GM19438 (cell line): ENCODE measurements around the gene BRINP1.

Source experiments
- ATAC-seq: cut with Tn5 transposase; IDR thresholded peaks from one replicate; pipeline ENCODE4 v1.9.1; 2021; ENCODE audit warnings: low read depth; ENCODE audit not compliant: unreplicated experiment

BRINP1 gene, protein sequence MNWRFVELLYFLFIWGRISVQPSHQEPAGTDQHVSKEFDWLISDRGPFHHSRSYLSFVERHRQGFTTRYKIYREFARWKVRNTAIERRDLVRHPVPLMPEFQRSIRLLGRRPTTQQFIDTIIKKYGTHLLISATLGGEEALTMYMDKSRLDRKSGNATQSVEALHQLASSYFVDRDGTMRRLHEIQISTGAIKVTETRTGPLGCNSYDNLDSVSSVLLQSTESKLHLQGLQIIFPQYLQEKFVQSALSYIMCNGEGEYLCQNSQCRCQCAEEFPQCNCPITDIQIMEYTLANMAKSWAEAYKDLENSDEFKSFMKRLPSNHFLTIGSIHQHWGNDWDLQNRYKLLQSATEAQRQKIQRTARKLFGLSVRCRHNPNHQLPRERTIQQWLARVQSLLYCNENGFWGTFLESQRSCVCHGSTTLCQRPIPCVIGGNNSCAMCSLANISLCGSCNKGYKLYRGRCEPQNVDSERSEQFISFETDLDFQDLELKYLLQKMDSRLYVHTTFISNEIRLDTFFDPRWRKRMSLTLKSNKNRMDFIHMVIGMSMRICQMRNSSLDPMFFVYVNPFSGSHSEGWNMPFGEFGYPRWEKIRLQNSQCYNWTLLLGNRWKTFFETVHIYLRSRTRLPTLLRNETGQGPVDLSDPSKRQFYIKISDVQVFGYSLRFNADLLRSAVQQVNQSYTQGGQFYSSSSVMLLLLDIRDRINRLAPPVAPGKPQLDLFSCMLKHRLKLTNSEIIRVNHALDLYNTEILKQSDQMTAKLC

DNA sequence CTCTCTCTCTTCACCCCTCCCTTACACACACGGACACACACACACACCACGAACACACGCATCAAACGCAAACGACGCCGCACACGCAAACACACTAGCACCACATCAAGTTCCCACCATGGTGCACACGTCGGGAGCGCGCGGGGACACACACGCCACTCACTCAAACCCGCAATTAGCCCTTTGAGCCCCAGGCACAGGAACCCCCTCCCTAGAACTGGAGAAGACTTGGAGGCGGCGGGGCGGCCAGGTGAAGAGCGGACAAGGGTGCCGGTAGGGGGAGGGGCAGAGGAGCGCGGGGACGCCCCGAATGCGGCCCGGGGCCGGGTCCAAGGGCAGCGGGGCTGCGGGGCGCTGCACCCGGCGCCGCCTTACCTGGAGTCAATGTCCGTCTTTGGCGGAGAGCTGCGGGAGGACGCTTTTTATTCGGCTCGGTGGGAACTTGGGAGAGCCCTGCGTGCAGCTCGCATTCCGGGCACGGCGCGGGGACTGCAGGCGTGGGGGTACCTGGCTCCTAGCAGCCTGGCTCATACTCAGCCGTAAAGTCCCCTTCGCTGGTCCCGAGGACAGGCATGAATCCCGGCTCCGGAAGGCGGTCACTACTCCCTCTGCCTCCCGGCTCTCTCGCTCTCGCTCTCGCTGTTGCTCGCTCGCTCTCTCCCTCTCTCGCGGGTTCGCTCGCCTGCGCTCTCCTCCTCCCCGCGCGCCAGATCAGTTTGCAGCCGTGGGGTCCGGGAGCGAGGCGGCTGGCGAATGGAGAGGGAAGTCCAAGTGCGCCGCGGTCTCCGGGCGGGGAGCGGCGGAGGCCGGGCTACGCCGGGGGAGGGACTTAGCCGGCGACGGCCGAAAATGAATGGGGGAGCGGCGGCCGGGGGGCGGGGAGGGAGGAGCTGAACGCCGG lies at the start of gene BRINP1:
Gene BRINP1, minus strand, starts transcription at position 755 of the 901 bp plus-strand sequence. CDS start 56,080 bp downstream, outside the sequence.
- no peak for ATAC-seq

DNA sequence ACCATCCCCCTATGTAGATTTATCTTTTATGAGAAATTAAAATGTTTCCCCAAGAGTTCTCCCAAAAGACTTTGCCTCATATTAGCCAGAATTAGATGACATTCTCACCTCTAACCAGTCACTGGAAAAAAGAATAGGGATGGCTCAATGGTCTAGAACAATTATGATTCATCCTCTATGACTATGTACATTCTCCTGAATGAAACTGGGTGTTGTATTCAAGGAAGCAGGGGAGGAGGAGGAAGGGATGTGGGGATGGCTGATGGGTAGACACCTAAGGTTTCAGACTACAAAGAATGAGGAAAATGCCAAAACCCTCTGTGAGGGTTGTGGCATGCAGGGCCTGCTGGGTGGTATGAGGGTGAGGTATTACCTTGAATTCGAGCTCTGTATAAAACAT lies 49.5 kb upstream of the BRINP1 start:
- no peak for ATAC-seq

GRCh38 chr9:119416793-119417192 lies 47.6 kb upstream of the BRINP1 start:
- no peak for ATAC-seq

DNA sequence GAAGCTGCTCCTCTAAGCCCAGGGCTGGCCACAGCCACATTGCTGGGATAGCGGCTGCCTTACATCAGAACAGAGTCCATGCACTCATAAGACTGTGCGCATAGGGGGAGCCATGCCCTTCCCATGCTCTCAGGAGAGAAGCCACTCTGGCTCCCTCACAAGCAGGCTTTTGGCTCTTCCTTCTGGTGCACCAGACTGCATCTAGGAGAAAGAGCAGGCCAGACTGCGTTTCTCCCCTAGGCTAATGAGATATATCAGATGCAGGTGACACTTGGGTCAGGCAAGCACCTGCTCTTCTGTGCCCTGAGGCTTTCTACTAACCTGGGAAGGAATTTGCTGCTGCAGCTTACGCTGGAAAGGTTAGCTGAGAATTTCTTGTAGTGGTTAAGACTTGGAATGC lies 43.2 kb upstream of the BRINP1 start:
- no peak for ATAC-seq

DNA sequence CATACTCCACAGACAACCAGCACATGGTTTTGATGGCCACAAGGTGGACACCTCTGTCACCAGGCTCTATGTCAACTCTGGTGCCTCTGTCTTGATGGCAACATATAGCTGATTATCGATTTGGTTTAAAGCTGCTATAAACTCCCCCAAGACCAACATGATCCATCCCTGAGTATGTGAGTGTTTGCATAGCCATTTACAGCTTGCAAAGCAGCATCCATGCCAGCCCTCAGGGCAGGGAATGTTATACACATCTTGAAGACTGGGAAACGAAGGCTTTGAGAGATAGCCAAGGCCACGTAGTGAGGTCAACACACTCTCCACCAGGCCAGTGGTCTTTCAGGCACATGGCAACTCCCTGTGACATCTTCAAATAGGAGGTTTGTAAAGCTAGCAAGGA lies 40.3 kb upstream of the BRINP1 start:
- ATAC-seq, result no peak

DNA sequence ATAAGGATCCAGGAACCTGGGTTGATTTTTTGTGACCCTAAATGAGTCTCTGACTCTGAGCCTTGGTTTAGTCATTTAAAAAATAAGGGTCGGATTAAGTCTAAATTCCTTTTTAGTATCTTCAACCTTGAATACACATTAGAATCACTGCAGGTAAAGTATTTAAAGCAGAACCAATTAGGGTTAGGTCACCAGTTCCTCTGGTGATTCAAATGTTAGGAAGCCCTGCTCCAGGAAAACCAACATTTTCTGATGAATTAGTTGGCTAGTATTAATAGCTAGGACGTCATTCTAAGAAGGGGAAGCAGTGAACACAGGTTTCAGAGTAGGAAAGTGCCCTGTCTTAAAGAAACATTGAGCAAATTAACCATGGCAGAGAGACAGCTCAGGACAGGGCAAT lies 31.4 kb upstream of the BRINP1 start:
- ATAC-seq, result no peak

DNA sequence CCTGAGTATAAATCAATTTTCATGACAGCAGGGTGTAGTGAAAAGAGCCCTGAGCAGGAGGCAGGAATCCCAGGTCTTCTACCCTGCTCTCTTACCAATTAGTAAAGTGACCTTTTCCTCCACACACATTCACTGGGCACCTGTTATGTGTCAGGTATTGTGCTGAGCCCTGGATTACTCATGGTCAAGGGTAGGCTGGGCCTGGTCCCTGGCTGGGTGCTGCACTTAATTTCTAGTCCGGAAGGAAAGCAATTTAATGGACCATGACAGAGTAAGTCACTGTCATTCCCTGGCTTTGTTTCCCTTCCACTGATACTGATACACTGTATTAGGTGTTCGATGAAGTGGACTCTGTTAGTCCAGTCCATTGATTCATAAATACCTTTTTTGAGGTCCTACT lies 29.1 kb upstream of the BRINP1 start:
- no peak for ATAC-seq

GRCh38 chr9:119391878-119392277 lies 22.6 kb upstream of the BRINP1 start:
- no peak for ATAC-seq

DNA sequence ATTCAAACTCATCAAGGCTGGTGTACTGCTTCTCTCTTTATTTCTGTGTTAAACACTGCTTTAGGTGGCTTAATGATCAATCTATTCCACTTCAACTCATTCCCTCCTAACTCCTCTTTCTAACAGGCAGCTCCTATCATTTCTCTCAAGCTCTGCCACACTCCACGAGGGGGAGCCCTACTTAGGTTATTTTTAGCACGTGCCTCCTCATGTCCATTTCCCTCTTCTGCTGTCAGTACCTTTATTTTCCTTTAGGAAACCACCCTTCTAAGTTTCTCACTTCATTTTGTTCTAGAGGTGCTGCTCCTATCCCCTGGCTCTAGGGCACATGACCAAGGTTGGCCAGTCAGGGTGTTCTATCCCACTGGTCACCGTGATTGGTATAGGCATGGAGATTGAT lies 6.7 kb upstream of the BRINP1 start:
- no peak for ATAC-seq

DNA sequence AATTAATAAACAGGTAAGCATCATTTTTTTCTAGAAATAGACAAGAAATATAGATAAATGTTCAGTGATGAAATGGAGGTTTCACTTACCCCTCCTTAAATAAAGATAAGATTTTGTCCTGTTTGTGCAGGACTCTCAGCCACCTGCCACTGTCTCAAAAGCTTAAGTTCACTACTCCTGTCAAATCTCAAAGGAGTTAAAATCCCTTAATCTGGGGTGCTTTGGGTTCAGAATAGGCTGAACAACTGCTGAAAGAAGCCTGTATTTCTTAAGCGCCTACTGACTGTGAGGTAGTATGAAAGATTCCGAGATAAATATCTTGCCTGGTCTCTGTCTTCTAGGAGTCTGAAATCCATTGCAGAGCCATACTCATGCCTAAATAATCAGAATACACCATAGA lies 3.7 kb upstream of the BRINP1 start:
- ATAC-seq, result no peak

- ATAC-seq, result no peak
Observed at GRCh38 chr9:119370816-119371215, 1.6 kb upstream of the BRINP1 start.

GRCh38 chr9:119369680-119370366 lies 588 bp upstream of the BRINP1 start:
- no peak for ATAC-seq

GRCh38 chr9:119368179-119368578 lies 1.1 kb downstream of the BRINP1 start:
- ATAC-seq, result no peak

- ATAC-seq, result no peak
Observed at GRCh38 chr9:119367683-119368075, 1.6 kb downstream of the BRINP1 start.

- no peak for ATAC-seq
Observed at GRCh38 chr9:119366909-119367682, 2.1 kb downstream of the BRINP1 start.

GRCh38 chr9:119365291-119366027 lies 3.8 kb downstream of the BRINP1 start:
- no peak for ATAC-seq

DNA sequence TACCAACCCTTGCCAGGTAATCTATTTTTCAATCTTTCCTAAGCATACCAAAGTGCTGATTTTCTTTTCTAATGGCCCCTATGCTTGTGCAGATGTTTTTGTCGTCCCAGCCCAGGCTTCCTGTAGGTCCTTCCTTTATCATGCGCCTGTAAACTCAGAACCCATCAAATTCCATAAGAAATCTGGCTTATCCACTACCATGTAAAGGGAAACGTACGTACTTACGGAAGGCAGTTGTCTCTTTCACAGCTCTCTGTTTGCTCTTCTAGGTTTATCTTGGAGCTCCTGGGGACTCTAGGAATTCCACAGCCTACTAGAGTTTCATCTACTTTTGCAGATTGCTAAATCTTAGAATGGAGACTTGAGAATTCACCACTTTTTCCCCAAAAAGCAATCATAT lies 9.0 kb downstream of the BRINP1 start:
- no peak for ATAC-seq

DNA sequence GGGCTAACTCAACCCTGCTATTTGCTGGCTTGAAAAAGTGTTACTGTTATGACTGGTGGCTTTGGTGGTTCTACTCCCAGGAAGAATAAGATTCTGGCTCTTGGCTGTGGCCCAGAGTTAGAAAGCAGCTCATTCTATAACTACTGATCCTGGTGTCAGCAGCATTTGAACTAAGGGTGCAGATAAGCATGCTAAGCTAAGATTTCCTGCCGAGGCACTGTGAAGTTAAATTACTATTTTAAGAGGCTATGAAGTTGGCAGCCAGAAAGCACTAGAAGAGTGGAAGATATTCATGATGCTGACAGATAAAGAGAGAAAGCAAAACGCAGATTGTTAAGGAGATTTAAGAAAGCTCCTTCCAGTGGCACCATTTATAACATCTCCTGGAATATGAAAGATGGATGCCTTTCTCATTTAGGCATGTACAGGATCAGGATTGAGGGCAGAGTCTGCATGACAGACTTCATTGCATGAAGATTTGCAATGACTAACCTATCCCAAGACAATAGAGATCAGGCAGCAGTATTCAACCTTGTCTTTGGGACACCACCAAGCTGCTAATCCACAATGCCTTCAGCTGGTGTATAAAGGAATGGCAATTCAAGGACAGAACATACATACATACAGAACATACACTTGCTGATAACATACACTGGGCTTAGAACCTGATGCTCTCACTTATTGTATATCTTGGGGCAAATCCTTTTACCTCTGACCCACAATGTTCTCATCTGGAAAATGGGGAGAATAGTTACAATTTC lies 11.7 kb downstream of the BRINP1 start:
- ATAC-seq, result no peak
